Uterus (tissue), 4 donors: ENCODE data around the gene TMEM51. TPM values are rescaled to one million over a fixed set of nuclear protein-coding genes. Genes with fewer than 3 reads are reported as not detected.

ENCODE experiments used
- DNase-seq, 2 donors: peaks; one replicate each; pipeline ENCODE4 v3.0.0-alpha.2; 2019 to 2020
- H3K27ac ChIP-seq, 2 donors: fragments of 200-600 bp; sonication (generic); 1 replicate in 1 of 2; 2 replicates in 1 of 2; pipeline ENCODE4 v1.5.1; 2016 to 2018
- H3K27me3 ChIP-seq, 2 donors: fragments of 200-600 bp; sonication (generic); one replicate each; pipeline ENCODE4 v1.5.1; 2018 to 2019; ENCODE audit warnings: control low read depth in 1 of 2
- H3K36me3 ChIP-seq, 2 donors: fragments of 200-600 bp; sonication (generic); one replicate each; pipeline ENCODE4 v1.5.1; 2019; ENCODE audit warnings: control low read depth in 1 of 2
- H3K4me1 ChIP-seq, 2 donors: fragments of 200-600 bp; sonication (generic); one replicate each; pipeline ENCODE4 v1.5.1; 2018 to 2019; ENCODE audit warnings: control low read depth in 1 of 2
- H3K4me3 ChIP-seq, 2 donors: fragments of 200-600 bp; sonication (generic); 1 replicate in 1 of 2; 2 replicates in 1 of 2; pipeline ENCODE4 v1.5.1; 2018 to 2019; ENCODE audit warnings: mild to moderate bottlenecking in 1 of 2
- H3K9me3 ChIP-seq, 2 donors: fragments of 200-600 bp; sonication (generic); one replicate each; pipeline ENCODE4 v1.5.1; 2019; ENCODE audit warnings: control low read depth in 1 of 2
- POLR2A ChIP-seq, 2 donors: fragments of 450-650 bp; IDR thresholded peaks; one replicate each; pipeline ENCODE4 v1.6.1; 2016; ENCODE audit warnings: antibody characterized with exemption in 2 of 2, mild to moderate bottlenecking in 1 of 2, moderate library complexity in 1 of 2
- intact Hi-C: fragments of 100-400 bp; cut with DNase I; formaldehyde crosslinking; loops from one replicate; pipeline ENCODE4 v1.15.1; 2023; ENCODE audit warnings: low total_unique reads
- total RNA-seq, 4 donors: library from RNA; depleted of rRNA in 3 of 4; stranded (reverse); fragments of >200 nt in 3 of 4; gene quantifications; one replicate each; pipeline versions ENCODE4 v1.1.0 to v1.2.4, GENCODE V29; 2014 to 2023
- TF ChIP-seq, protein P1 (sequence below), 4 experiments: fragments of 200-600 bp in 2 of 4; fragments of 450-650 bp in 2 of 4; sonication (generic) in 2 of 4; IDR thresholded peaks; one replicate each; pipeline ENCODE4 v1.5.1; 2016 to 2019; ENCODE audit warnings: antibody characterized with exemption in 4 of 4, mild to moderate bottlenecking in 2 of 4, moderate library complexity in 1 of 4
- donor health status: DM: yes; HTN: yes; CAD: no.

The TMEM51 gene
- total RNA-seq, 4 donors from 2014 or later = 1.3 to 45.0 (median 9.9) TPM

DNA sequence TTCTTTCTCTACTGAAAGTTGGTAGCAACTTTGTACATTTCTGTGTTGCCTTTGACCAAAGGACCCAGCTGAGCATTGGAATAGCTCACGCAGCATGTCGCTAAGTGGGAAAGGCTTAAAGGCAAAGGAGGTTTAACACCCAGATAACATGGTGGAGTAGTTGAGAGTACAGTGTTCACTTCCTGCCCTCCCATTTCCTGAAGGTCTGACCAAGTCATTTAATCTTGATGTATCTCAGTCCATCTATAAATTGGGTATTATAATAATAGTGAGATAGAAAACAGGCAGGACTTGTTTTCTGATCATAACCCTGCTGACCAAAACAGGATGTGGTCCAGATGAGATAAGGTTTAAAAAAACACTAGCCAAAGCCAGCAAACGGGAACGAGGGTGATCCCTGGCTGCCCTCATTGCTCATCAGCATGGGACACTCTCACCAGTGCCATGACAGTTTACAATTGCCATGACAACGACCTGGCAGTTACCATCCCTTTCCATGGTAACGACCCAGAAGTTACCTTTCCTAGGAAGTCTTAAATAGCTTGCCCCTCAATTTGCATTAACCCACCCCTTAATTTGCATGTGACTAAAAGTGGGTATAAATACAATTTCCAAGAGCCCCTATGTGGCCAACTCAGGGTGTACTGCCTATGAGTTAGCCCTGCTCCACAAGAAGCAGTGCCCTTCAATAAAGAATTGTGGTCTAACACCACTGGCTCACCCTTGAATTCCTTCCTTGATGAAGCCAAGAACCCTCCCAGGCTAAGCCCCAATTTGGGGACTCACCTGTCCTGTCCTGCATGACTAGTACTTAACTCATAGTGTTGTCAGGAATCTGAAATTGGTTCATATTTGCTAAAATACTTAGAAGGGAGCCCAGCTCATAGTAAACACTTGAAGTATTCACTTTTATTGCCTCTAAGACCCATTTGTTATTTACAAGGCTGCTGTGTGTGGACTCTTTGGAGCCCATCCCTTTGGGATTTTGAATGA is 65.0 kb downstream of the TMEM51 start:
- intact Hi-C loops = no loop called here
- no peak for TF ChIP-seq POLR2A (IDR thresholded peaks at IDR 0.05)
- TF ChIP-seq, protein P1, sequence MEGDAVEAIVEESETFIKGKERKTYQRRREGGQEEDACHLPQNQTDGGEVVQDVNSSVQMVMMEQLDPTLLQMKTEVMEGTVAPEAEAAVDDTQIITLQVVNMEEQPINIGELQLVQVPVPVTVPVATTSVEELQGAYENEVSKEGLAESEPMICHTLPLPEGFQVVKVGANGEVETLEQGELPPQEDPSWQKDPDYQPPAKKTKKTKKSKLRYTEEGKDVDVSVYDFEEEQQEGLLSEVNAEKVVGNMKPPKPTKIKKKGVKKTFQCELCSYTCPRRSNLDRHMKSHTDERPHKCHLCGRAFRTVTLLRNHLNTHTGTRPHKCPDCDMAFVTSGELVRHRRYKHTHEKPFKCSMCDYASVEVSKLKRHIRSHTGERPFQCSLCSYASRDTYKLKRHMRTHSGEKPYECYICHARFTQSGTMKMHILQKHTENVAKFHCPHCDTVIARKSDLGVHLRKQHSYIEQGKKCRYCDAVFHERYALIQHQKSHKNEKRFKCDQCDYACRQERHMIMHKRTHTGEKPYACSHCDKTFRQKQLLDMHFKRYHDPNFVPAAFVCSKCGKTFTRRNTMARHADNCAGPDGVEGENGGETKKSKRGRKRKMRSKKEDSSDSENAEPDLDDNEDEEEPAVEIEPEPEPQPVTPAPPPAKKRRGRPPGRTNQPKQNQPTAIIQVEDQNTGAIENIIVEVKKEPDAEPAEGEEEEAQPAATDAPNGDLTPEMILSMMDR (IDR thresholded peaks at IDR 0.05) = no peak
- H3K9me3 ChIP-seq = no peaks in the 10 kb centered on the region
- DNase-seq = peak in 1 of 2 donors; percentile 38
- H3K36me3 ChIP-seq = no peaks in the 10 kb centered on the region
- H3K27me3 ChIP-seq = no peaks in the 10 kb centered on the region
- no peak overlapping the region for H3K27ac ChIP-seq
- peaks cover 0 to 9% of the 10 kb centered on the region in 2 donors for H3K4me1 ChIP-seq
- H3K4me3 ChIP-seq = no peak overlapping the region

DNA sequence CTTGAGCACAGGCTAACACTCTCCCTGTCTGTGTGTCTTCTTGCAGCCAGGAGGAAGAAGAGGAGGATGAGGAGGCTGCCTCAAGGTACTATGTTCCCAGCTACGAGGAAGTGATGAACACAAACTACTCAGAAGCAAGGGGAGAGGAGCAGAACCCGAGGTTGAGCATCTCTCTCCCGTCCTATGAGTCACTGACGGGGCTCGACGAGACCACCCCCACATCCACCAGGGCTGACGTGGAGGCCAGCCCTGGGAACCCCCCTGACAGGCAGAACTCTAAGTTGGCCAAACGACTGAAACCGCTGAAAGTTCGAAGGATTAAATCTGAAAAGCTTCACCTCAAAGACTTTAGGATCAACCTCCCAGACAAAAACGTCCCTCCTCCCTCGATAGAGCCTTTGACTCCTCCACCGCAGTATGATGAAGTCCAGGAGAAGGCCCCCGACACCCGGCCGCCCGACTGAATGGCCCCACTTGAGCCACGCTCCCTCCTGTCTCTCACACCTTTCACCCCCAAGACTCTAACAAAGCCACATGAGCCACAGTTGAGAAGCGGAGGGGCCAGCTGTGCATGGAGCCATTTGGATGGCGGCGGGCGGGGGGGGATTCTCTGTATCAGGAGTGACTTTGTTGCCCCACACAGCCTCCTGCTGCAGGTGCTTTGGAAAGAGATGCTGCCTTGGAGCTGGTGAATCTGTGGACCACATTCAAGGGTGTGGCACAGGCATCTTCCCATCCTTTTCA is 65.9 kb downstream of the TMEM51 start:
- Histone ChIP-seq H3K27me3 (no peaks in the 10 kb centered on the region), H3K4me1 (peaks cover 0 to 6% of the 10 kb centered on the region in 2 donors), H3K9me3 (no peaks in the 10 kb centered on the region), H3K27ac (no peak overlapping the region), H3K36me3 (no peaks in the 10 kb centered on the region), H3K4me3 (no peak overlapping the region)
- TF ChIP-seq, protein P1 (IDR thresholded peaks at IDR 0.05) = no peak
- TF ChIP-seq POLR2A (IDR thresholded peaks at IDR 0.05) = no peak
- intact Hi-C loops = no loop called here
- no peak for DNase-seq

DNA sequence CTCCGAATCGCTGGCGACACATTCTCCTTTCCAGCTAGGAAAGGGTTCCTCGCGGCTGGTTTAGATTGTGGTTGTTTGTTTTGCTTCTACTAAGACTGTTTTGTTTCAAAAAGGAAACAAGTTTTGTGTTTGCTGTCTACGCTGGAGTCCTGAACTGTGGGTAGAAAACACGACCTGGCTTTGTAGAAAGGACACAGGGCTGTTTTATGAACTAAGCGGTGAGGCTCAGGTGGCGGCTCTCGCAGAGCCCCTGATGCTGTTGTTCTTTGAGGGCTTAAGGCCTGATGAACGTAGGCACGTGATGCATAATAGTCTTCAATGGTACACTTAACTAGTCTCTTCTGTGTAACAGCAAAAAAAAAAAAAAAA is 66.5 kb downstream of the TMEM51 start:
- H3K36me3 ChIP-seq = no peaks in the 10 kb centered on the region
- no peak for TF ChIP-seq POLR2A (IDR thresholded peaks at IDR 0.05)
- TF ChIP-seq, protein P1 (IDR thresholded peaks at IDR 0.05) = no peak
- H3K4me1 ChIP-seq = peaks cover 0 to under 1% of the 10 kb centered on the region in 2 donors
- no peaks in the 10 kb centered on the region for H3K27me3 ChIP-seq
- no peak overlapping the region for H3K27ac ChIP-seq
- no peak overlapping the region for H3K4me3 ChIP-seq
- H3K9me3 ChIP-seq = no peaks in the 10 kb centered on the region
- DNase-seq = no peak
- intact Hi-C loops = no loop called here

DNA sequence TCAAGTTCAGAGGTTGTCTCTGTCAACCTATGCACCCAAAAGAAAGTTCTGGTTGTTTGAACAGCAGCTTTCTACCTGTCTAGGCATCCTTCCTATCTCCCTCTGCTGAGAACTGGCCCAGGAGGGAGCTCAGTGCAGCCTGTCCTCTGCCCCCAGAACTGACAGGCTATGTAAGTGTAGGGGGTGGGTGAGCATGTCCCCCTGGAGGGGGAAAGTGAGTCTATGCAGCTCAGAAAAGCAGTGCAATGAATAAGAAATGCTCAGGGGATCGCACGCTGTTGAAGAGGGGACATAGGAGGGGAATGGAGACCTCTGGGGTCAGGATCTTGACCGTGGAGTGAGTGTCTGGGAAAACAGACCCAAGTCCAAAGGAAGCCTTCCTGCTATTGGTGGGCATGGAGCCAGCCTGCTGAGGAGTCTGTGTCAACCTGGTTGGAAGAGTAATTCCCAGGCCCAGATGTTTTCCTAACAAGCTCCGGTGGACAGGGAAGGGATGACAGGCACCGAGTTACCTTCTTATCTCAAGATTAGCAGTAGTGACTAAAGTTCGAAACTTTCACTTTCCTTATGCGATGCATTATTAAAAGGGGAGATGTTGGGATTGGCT is 67.4 kb downstream of the TMEM51 start:
- TF ChIP-seq POLR2A (IDR thresholded peaks at IDR 0.05) = no peak
- TF ChIP-seq, protein P1 (IDR thresholded peaks at IDR 0.05) = no peak
- H3K9me3 ChIP-seq = no peaks in the 10 kb centered on the region
- no peaks in the 10 kb centered on the region for H3K27me3 ChIP-seq
- no peaks in the 10 kb centered on the region for H3K4me1 ChIP-seq
- no peak overlapping the region for H3K27ac ChIP-seq
- no peak overlapping the region for H3K4me3 ChIP-seq
- intact Hi-C loops = no loop called here
- DNase-seq = no peak
- H3K36me3 ChIP-seq = no peaks in the 10 kb centered on the region
